Spinal cord (tissue), 10 donors: ENCODE measurements around the gene AZU1. TPM values are rescaled to one million over a fixed set of nuclear protein-coding genes. Genes with fewer than 3 reads are reported as not detected.

ENCODE experiments used
- DNase-seq, 6 donors: peaks; one replicate each; pipeline versions ENCODE4 v3.0.0 to v3.0.0-alpha.2; 2013 to 2015; ENCODE audit warnings: low spot score in 6 of 6, low read depth in 4 of 6
- H3K27ac ChIP-seq: one replicate; pipeline ENCODE4 v1.5.1; 2013; ENCODE audit warnings: low read depth, low read length, control low read depth
- H3K27me3 ChIP-seq: one replicate; pipeline ENCODE4 v1.6.1; 2013; ENCODE audit warnings: low read length; ENCODE audit not compliant: control insufficient read depth, insufficient read depth
- H3K36me3 ChIP-seq: one replicate; pipeline ENCODE4 v1.6.1; 2013; ENCODE audit warnings: low read length; ENCODE audit not compliant: control insufficient read depth, insufficient read depth
- H3K4me1 ChIP-seq: one replicate; pipeline ENCODE4 v1.6.1; 2013; ENCODE audit warnings: low read length; ENCODE audit not compliant: control insufficient read depth, insufficient read depth
- H3K4me3 ChIP-seq: one replicate; pipeline ENCODE4 v1.5.1; 2013; ENCODE audit warnings: low read depth, low read length, control low read depth
- H3K9me3 ChIP-seq: one replicate; pipeline ENCODE4 v1.6.1; 2013; ENCODE audit warnings: low read length; ENCODE audit not compliant: control insufficient read depth, insufficient read depth
- WGBS: methylation state at CpG from one replicate; pipeline ENCODE4 v1.1.5; 2013; ENCODE audit warnings: missing lambda C conversion rate; ENCODE audit not compliant: insufficient coverage; 5-methylcytosine and 5-hydroxymethylcytosine counted together
- polyA plus RNA-seq, 2 donors: library from polyadenylated mRNA; unstranded; fragments of 120-200 nt; gene quantifications; one replicate each; pipeline ENCODE4 v1.2.1, GENCODE V29; 2013; ENCODE audit not compliant: insufficient read length in 2 of 2
- total RNA-seq, 2 donors: library from RNA; depleted of rRNA in 1 of 2; stranded (reverse); fragments of 120-200 nt in 1 of 2; fragments of >200 nt in 1 of 2; gene quantifications; one replicate each; pipeline versions ENCODE4 v1.2.3 to v1.2.4, GENCODE V29; 2013 to 2014
- donor health status: healthy.

AZU1 gene
- total and polyA plus RNA-seq, 4 donors, result 2.0 to 14.2 (median 3.3) TPM

GRCh38 chr19:788983-789700 lies 38.5 kb upstream of the AZU1 start:
- no peaks in the 10 kb centered on the region for H3K36me3 ChIP-seq
- WGBS, result 29% methylated on average over 33 of the region's 33 CpGs
- peak overlapping the region; percentile 73 for H3K27ac ChIP-seq
- peaks cover 40% of the 10 kb centered on the region for H3K4me1 ChIP-seq
- H3K9me3 ChIP-seq, result no peaks in the 10 kb centered on the region
- no peaks in the 10 kb centered on the region for H3K27me3 ChIP-seq
- H3K4me3 ChIP-seq, result no peak overlapping the region
- peak in 2 of 6 donors; percentile 32 to 60 for DNase-seq

GRCh38 chr19:789701-790060 lies 38.0 kb upstream of the AZU1 start:
- 90% methylated on average over 6 of the region's 9 CpGs for WGBS
- Histone ChIP-seq H3K4me3 (no peak overlapping the region), H3K36me3 (no peaks in the 10 kb centered on the region), H3K27me3 (no peaks in the 10 kb centered on the region), H3K27ac (peak overlapping the region; percentile 73), H3K9me3 (no peaks in the 10 kb centered on the region), H3K4me1 (peaks cover 40% of the 10 kb centered on the region)
- peak in 1 of 6 donors; percentile 1 for DNase-seq

- Histone ChIP-seq H3K36me3 (no peaks in the 10 kb centered on the region), H3K27me3 (no peaks in the 10 kb centered on the region), H3K4me3 (no peak overlapping the region), H3K27ac (no peak overlapping the region), H3K4me1 (peaks cover 54% of the 10 kb centered on the region), H3K9me3 (no peaks in the 10 kb centered on the region)
- WGBS, result 57% methylated on average over 18 of the region's 26 CpGs
- DNase-seq, result peak in 1 of 6 donors; percentile 1
Observed at GRCh38 chr19:791007-791566, 36.5 kb upstream of the AZU1 start.

- Histone ChIP-seq H3K36me3 (no peaks in the 10 kb centered on the region), H3K27ac (no peak overlapping the region), H3K4me3 (no peak overlapping the region), H3K9me3 (no peaks in the 10 kb centered on the region), H3K27me3 (no peaks in the 10 kb centered on the region), H3K4me1 (peaks cover 59% of the 10 kb centered on the region)
- 57% methylated on average over 6 of the region's 8 CpGs for WGBS
- DNase-seq, result peak in 1 of 6 donors; percentile 1
Observed at GRCh38 chr19:791567-792305, 35.9 kb upstream of the AZU1 start.

GRCh38 chr19:792306-792885 lies 35.2 kb upstream of the AZU1 start:
- Histone ChIP-seq H3K4me1 (peaks cover 59% of the 10 kb centered on the region), H3K27ac (no peak overlapping the region), H3K9me3 (no peaks in the 10 kb centered on the region), H3K36me3 (no peaks in the 10 kb centered on the region), H3K27me3 (no peaks in the 10 kb centered on the region), H3K4me3 (no peak overlapping the region)
- 78% methylated on average over 8 of the region's 16 CpGs for WGBS
- no peak for DNase-seq

GRCh38 chr19:793806-794205 lies 33.8 kb upstream of the AZU1 start:
- peak in 1 of 6 donors; percentile 1 for DNase-seq

GRCh38 chr19:795073-795611 lies 32.5 kb upstream of the AZU1 start:
- Histone ChIP-seq H3K9me3 (no peaks in the 10 kb centered on the region), H3K27me3 (no peaks in the 10 kb centered on the region), H3K36me3 (peaks cover 21% of the 10 kb centered on the region), H3K4me3 (no peak overlapping the region), H3K27ac (peak overlapping the region; percentile 52), H3K4me1 (peaks cover 55% of the 10 kb centered on the region)
- WGBS, result 69% methylated on average over 25 of the region's 28 CpGs
- DNase-seq, result peak in 1 of 6 donors; percentile 40

More at GRCh38 chr19:793806-794205, 33.8 kb upstream of the AZU1 start:
- H3K9me3 ChIP-seq, result no peaks in the 10 kb centered on the region
- no peak overlapping the region for H3K27ac ChIP-seq
- peaks cover 8% of the 10 kb centered on the region for H3K36me3 ChIP-seq
- peaks cover 53% of the 10 kb centered on the region for H3K4me1 ChIP-seq
- WGBS, result 85% methylated on average over 12 of the region's 12 CpGs
- no peak overlapping the region for H3K4me3 ChIP-seq
- H3K27me3 ChIP-seq, result no peaks in the 10 kb centered on the region

GRCh38 chr19:795691-796581 lies 31.7 kb upstream of the AZU1 start:
- H3K36me3 ChIP-seq, result peaks cover 29% of the 10 kb centered on the region
- WGBS, result 84% methylated on average over 37 of the region's 39 CpGs
- peak in 1 of 6 donors; percentile 10 for DNase-seq
- H3K4me3 ChIP-seq, result peak overlapping the region; percentile 72
- no peaks in the 10 kb centered on the region for H3K9me3 ChIP-seq
- no peaks in the 10 kb centered on the region for H3K27me3 ChIP-seq
- H3K27ac ChIP-seq, result peak overlapping the region; percentile 79
- H3K4me1 ChIP-seq, result peaks cover 62% of the 10 kb centered on the region
